HCT116 (cell line): ENCODE results near the gene DAZAP1. TPM values are rescaled to one million over a fixed set of nuclear protein-coding genes. Genes with fewer than 3 reads are reported as not detected.
A peak's percentile ranks its signal among the peaks of the same experiment; 100 is the strongest.

Source experiments
- ATAC-seq: fragments of 200-7000 bp; cut with Tn5 transposase; 2 replicates; pipeline ENCODE4 v1.9.1; 2020; ENCODE audit warnings: mild to moderate bottlenecking, moderate library complexity
- BruUV-seq: library from RNA; stranded (reverse); fragments of 400-500 nt; replicated peaks from 2 replicates; lab custom pipeline; 2021; lab: Mats Ljungman, UMichigan
- CTCF ChIA-PET: fragments of 300-600 bp; sonication (Branson Sonifier 250); formaldehyde crosslinking; loops from one replicate; lab custom pipeline; 2021; ENCODE audit warnings: antibody characterized with exemption; lab: Charles Lee
- POLR2A ChIA-PET: fragments of 300-600, 350-600 bp; sonication (Branson Sonifier 250); formaldehyde crosslinking; loops from one replicate; lab custom pipeline; 2021; ENCODE audit warnings: antibody characterized with exemption; lab: Charles Lee
- RAD21 ChIA-PET, 2 experiments: fragments of 300-600 bp; sonication (Branson Sonifier 250); formaldehyde crosslinking; loops; one replicate each; lab custom pipeline; 2023; ENCODE audit warnings: low total read pairs in 2 of 2; ENCODE audit not compliant: uncharacterized antibody in 2 of 2, unreplicated experiment in 2 of 2, low non-redundant PET in 1 of 2; lab: Charles Lee
- DNase-seq: peaks from one replicate; pipeline ENCODE4 v3.0.0-alpha.2; 2010; ENCODE audit warnings: low read depth, low spot score
- H2AFZ ChIP-seq: fragments of 200-600 bp; shearing (Covaris generic), sonication (generic); 2 replicates; pipeline ENCODE4 v1.6.1; 2017; ENCODE audit warnings: low read depth, mixed run types, mixed read lengths, antibody characterized with exemption, low read length; ENCODE audit not compliant: poor library complexity, severe bottlenecking
- H3K27ac ChIP-seq: 2 replicates; pipeline ENCODE4 v1.5.1; 2012; ENCODE audit warnings: low read depth, low read length
- H3K27me3 ChIP-seq: fragments of 200-600 bp; sonication (generic); 2 replicates; pipeline ENCODE4 v1.6.1; 2016; ENCODE audit warnings: mixed run types, low read length, mixed read lengths; ENCODE audit not compliant: insufficient read depth
- H3K36me3 ChIP-seq, 2 experiments: fragments of 200-500 bp in 1 of 2; fragments of 200-600 bp in 1 of 2; sonication (Bioruptor generic) in 1 of 2; sonication (generic) in 1 of 2; 2 replicates each; pipeline versions ENCODE4 v1.5.1 to v1.6.1; 2014 to 2016; ENCODE audit warnings: low read length in 2 of 2, inconsistent platforms in 1 of 2, mixed read lengths in 1 of 2, mixed run types in 1 of 2; ENCODE audit not compliant: insufficient read depth in 2 of 2, control insufficient read depth in 1 of 2
- H3K4me1 ChIP-seq, 2 experiments: fragments of 200-600 bp in 1 of 2; sonication (generic) in 1 of 2; 2 replicates each; pipeline versions ENCODE4 v1.5.1 to v1.6.1; 2012 to 2017; ENCODE audit warnings: low read length in 2 of 2, inconsistent platforms in 1 of 2, mild to moderate bottlenecking in 1 of 2, mixed read lengths in 1 of 2, mixed run types in 1 of 2, moderate library complexity in 1 of 2; ENCODE audit not compliant: insufficient read depth in 2 of 2, control insufficient read depth in 1 of 2
- H3K4me2 ChIP-seq: fragments of 200-600 bp; sonication (generic); 2 replicates; pipeline ENCODE4 v1.6.1; 2017; ENCODE audit warnings: mixed run types, low read length, mixed read lengths
- H3K4me3 ChIP-seq, 2 experiments: fragments of 200-600 bp in 1 of 2; sonication (generic) in 1 of 2; replicated peaks in 1 of 2; 2 replicates each; pipeline ENCODE4 v1.5.1; 2011 to 2016; ENCODE audit warnings: low read length in 2 of 2, control low read depth in 1 of 2, low read depth in 1 of 2, mild to moderate bottlenecking in 1 of 2, mixed read lengths in 1 of 2, mixed run types in 1 of 2
- H3K79me2 ChIP-seq: fragments of 200-600 bp; sonication (generic); 2 replicates; pipeline ENCODE4 v1.6.1; 2017; ENCODE audit warnings: mild to moderate bottlenecking, mixed run types, low read length, moderate library complexity, mixed read lengths; ENCODE audit not compliant: insufficient read depth
- H3K9ac ChIP-seq: fragments of 200-600 bp; sonication (generic); 2 replicates; pipeline ENCODE4 v1.6.1; 2016; ENCODE audit warnings: low read length, mixed read lengths
- H3K9me2 ChIP-seq: fragments of 200-600 bp; sonication (generic), shearing (Covaris generic); 2 replicates; pipeline ENCODE4 v1.6.1; 2017; ENCODE audit warnings: mixed run types, mild to moderate bottlenecking, moderate library complexity; ENCODE audit not compliant: insufficient read depth
- H3K9me3 ChIP-seq, 2 experiments: fragments of 200-500 bp in 1 of 2; fragments of 200-600 bp in 1 of 2; sonication (Bioruptor generic) in 1 of 2; sonication (generic) in 1 of 2; 2 replicates each; pipeline ENCODE4 v1.6.1; 2014 to 2017; ENCODE audit warnings: low read length in 2 of 2, mixed read lengths in 2 of 2, inconsistent platforms in 1 of 2, low read depth in 1 of 2, mild to moderate bottlenecking in 1 of 2, mixed run types in 1 of 2, moderate library complexity in 1 of 2; ENCODE audit not compliant: control insufficient read depth in 1 of 2, insufficient read depth in 1 of 2
- H4K20me1 ChIP-seq: fragments of 200-600 bp; sonication (generic), shearing (Covaris generic); 2 replicates; pipeline ENCODE4 v1.6.1; 2017; ENCODE audit warnings: mixed run types, mild to moderate bottlenecking, moderate library complexity; ENCODE audit not compliant: insufficient read depth
- CBX3 ChIP-seq: IDR thresholded peaks from 2 replicates; pipeline ENCODE4 v1.6.1; 2012; ENCODE audit warnings: low read depth
- CEBPB ChIP-seq: IDR thresholded peaks from 2 replicates; pipeline ENCODE4 v1.6.1; 2012; ENCODE audit warnings: low read depth
- EGR1 ChIP-seq: IDR thresholded peaks from 2 replicates; pipeline ENCODE4 v1.6.1; 2012; ENCODE audit warnings: low read depth
- ELF1 ChIP-seq: IDR thresholded peaks from 2 replicates; pipeline ENCODE4 v1.6.1; 2012; ENCODE audit warnings: low read depth, borderline replicate concordance
- EZH2 ChIP-seq: fragments of 200-600 bp; sonication (generic); IDR thresholded peaks from 2 replicates; pipeline ENCODE4 v1.6.1; 2017; ENCODE audit warnings: antibody characterized with exemption, mixed run types
- EZH2phosphoT487 ChIP-seq: fragments of 200-600 bp; IDR thresholded peaks from 2 replicates; pipeline ENCODE4 v1.6.1; 2018; ENCODE audit warnings: antibody characterized with exemption, borderline replicate concordance
- POLR2AphosphoS5 ChIP-seq: IDR thresholded peaks from 2 replicates; pipeline ENCODE4 v1.6.1; 2011; ENCODE audit warnings: mild to moderate bottlenecking, low read depth, low read length, moderate library complexity
- SIN3A ChIP-seq: IDR thresholded peaks from 2 replicates; pipeline ENCODE4 v1.6.1; 2012; ENCODE audit warnings: low read depth
- TCF7L2 ChIP-seq: IDR thresholded peaks from 2 replicates; pipeline ENCODE4 v1.7.0; 2011; ENCODE audit warnings: borderline replicate concordance, inconsistent platforms; ENCODE audit not compliant: insufficient read depth, insufficient read length; ENCODE audit errors: extremely low read depth
- ZFX ChIP-seq: fragments of 450-650 bp; IDR thresholded peaks from 2 replicates; pipeline ENCODE4 v1.6.1; 2017
- ZNF274 ChIP-seq: fragments of 200-500 bp; sonication (Bioruptor generic); IDR thresholded peaks from 2 replicates; pipeline ENCODE4 v1.6.1; 2014; ENCODE audit warnings: mild to moderate bottlenecking, low read depth, low read length, inconsistent platforms
- intact Hi-C: fragments of 100-400 bp; cut with micrococcal nuclease; formaldehyde crosslinking; loops from 2 replicates; pipeline ENCODE4 v1.10.0; 2022
- total RNA-seq: library from RNA; stranded (reverse); gene quantifications from one replicate; pipeline ENCODE4 v1.2.1, GENCODE V29; 2021; ENCODE audit not compliant: unreplicated experiment
- TF ChIP-seq, protein P1 (sequence below): IDR thresholded peaks from 2 replicates; pipeline ENCODE4 v1.6.1; 2012
- TF ChIP-seq, protein P2 (sequence below), 3 experiments: fragments of 200-600 bp in 1 of 3; sonication (generic) in 1 of 3; IDR thresholded peaks in 2 of 3; conservative IDR thresholded peaks in 1 of 3; 2 replicates each; pipeline ENCODE4 v1.5.1; 2012 to 2017; ENCODE audit warnings: low read depth in 2 of 3, low read length in 2 of 3, antibody characterized with exemption in 1 of 3, borderline replicate concordance in 1 of 3, control low read depth in 1 of 3, mild to moderate bottlenecking in 1 of 3, mixed read lengths in 1 of 3, mixed run types in 1 of 3, moderate library complexity in 1 of 3; ENCODE audit not compliant: insufficient read depth in 1 of 3
- TF ChIP-seq, protein P3 (sequence below): IDR thresholded peaks from 2 replicates; pipeline ENCODE4 v1.6.1; 2011; ENCODE audit warnings: mild to moderate bottlenecking, low read length, moderate library complexity; ENCODE audit not compliant: insufficient replicate concordance; ENCODE audit errors: extremely low read depth

Gene DAZAP1
- total RNA-seq, 1 experiment from 2014 or later: 191 TPM

DNA sequence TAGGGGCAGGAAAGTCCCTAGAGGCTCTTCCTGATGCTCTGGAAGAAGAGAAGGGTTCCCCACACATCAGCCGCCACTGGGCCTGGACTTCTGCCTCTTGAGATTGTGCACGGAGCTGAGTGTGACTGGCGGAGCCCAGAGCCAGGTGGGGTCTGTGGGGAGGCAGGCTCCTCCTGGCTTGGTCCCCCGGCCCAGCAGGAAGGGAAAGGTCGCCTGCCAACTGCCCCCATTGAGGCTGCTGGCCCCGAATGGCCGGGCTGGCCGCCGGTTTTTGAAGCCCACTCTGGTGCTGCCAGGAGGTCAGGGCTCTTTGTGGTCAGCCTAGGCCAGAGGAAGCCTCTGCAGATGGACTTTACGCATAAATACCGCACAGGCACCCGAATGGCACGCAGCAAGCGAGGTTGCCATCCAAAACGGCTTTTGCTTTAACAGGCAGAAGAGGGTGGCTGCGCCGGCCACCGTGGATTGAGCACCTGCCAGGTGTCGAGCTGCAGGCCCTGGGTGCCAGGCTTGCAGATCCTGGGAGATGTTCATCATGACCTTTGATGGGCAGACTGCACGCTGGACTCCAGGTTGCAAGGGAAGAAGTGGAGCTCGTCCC is 5.0 kb downstream of the DAZAP1 start:
- no peaks in the 10 kb centered on the region for H3K9me2 ChIP-seq
- no peaks in the 10 kb centered on the region for H3K27me3 ChIP-seq
- ATAC-seq: no peak
- peaks cover 2 to 63% of the 10 kb centered on the region in 2 experiments; a peak in 3 of 4 replicates for H3K36me3 ChIP-seq
- peaks cover 32 to 69% of the 10 kb centered on the region in 2 experiments for H3K4me1 ChIP-seq
- intact Hi-C loops: no loop called here
- H2AFZ ChIP-seq: no peak overlapping the region
- peak overlapping the region; percentile 20; the same call in 1 of the 2 replicates for H3K27ac ChIP-seq
- ChIA-PET RAD21 (no interaction called here), CTCF (no interaction called here), POLR2A (no interaction called here)
- no peak overlapping the region for H3K9ac ChIP-seq
- TF ChIP-seq EZH2phosphoT487 (no peak), ZNF274 (no peak), CBX3 (no peak), ELF1 (no peak), TCF7L2 (no peak), CEBPB (no peak), ZFX (no peak), EGR1 (no peak), SIN3A (no peak), EZH2 (no peak), POLR2AphosphoS5 (no peak)
- TF ChIP-seq, protein P1, sequence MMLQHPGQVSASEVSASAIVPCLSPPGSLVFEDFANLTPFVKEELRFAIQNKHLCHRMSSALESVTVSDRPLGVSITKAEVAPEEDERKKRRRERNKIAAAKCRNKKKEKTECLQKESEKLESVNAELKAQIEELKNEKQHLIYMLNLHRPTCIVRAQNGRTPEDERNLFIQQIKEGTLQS: no peak
- TF ChIP-seq, protein P2, sequence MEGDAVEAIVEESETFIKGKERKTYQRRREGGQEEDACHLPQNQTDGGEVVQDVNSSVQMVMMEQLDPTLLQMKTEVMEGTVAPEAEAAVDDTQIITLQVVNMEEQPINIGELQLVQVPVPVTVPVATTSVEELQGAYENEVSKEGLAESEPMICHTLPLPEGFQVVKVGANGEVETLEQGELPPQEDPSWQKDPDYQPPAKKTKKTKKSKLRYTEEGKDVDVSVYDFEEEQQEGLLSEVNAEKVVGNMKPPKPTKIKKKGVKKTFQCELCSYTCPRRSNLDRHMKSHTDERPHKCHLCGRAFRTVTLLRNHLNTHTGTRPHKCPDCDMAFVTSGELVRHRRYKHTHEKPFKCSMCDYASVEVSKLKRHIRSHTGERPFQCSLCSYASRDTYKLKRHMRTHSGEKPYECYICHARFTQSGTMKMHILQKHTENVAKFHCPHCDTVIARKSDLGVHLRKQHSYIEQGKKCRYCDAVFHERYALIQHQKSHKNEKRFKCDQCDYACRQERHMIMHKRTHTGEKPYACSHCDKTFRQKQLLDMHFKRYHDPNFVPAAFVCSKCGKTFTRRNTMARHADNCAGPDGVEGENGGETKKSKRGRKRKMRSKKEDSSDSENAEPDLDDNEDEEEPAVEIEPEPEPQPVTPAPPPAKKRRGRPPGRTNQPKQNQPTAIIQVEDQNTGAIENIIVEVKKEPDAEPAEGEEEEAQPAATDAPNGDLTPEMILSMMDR (IDR thresholded peaks at IDR 0.05 in 2 of 3, conservative IDR thresholded peaks at IDR 0.05 in 1 of 3; ENCODE audit: borderline replicate concordance in 1 of 3, insufficient read depth in 1 of 3, low read depth in 2 of 3, low read length in 2 of 3): no peak
- TF ChIP-seq, protein P3, sequence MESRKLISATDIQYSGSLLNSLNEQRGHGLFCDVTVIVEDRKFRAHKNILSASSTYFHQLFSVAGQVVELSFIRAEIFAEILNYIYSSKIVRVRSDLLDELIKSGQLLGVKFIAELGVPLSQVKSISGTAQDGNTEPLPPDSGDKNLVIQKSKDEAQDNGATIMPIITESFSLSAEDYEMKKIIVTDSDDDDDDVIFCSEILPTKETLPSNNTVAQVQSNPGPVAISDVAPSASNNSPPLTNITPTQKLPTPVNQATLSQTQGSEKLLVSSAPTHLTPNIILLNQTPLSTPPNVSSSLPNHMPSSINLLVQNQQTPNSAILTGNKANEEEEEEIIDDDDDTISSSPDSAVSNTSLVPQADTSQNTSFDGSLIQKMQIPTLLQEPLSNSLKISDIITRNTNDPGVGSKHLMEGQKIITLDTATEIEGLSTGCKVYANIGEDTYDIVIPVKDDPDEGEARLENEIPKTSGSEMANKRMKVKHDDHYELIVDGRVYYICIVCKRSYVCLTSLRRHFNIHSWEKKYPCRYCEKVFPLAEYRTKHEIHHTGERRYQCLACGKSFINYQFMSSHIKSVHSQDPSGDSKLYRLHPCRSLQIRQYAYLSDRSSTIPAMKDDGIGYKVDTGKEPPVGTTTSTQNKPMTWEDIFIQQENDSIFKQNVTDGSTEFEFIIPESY: no peak
- H3K4me3 ChIP-seq: no peak overlapping the region
- no peak for DNase-seq
- BruUV-seq: no TSS peak
- H3K4me2 ChIP-seq: no peak overlapping the region
- H4K20me1 ChIP-seq: peaks cover 49% of the 10 kb centered on the region; the same call in 1 of the 2 replicates
- peaks cover 97% of the 10 kb centered on the region for H3K79me2 ChIP-seq
- H3K9me3 ChIP-seq: no peaks in the 10 kb centered on the region
